ENCODE data around the gene ADCY2.

GRCh38 chr5:7868427-7868772, 472.5 kb downstream of the ADCY2 start:
- TF ChIP-seq CTCF (IDR thresholded peaks at IDR 0.05) (no peak), POLR2A (IDR thresholded peaks at IDR 0.05) (no peak), POLR2AphosphoS5 (IDR thresholded peaks at IDR 0.05) (no peak), EP300 (IDR thresholded peaks at IDR 0.05) (no peak)
